Smooth muscle cell (in vitro differentiated cells): ENCODE results near the gene ISOC2. TPM values are rescaled to one million over a fixed set of nuclear protein-coding genes. Genes with fewer than 3 reads are reported as not detected.
A peak's percentile ranks its signal among the peaks of the same experiment; 100 is the strongest.

Source experiments
- DNase-seq: peaks from one replicate; lab custom pipeline; 2025; ENCODE audit not compliant: unreplicated experiment; lab: John Stamatoyannopoulos, UW
- H2AFZ ChIP-seq: fragments of 200-600 bp; sonication (generic); 2 replicates; pipeline ENCODE4 v1.6.0; 2016; ENCODE audit warnings: antibody characterized with exemption, low read depth, mild to moderate bottlenecking
- H3F3A ChIP-seq: fragments of 200-600 bp; sonication (generic); 2 replicates; pipeline ENCODE4 v1.6.0; 2017; ENCODE audit warnings: antibody characterized with exemption, low read depth
- H3K27ac ChIP-seq: fragments of 200-600 bp; sonication (generic); 2 replicates; pipeline ENCODE4 v1.5.1; 2016; ENCODE audit warnings: low read depth, mild to moderate bottlenecking
- H3K27me3 ChIP-seq: fragments of 200-600 bp; sonication (generic); 2 replicates; pipeline ENCODE4 v1.6.1; 2016; ENCODE audit warnings: low read depth, mild to moderate bottlenecking
- H3K36me3 ChIP-seq: fragments of 200-600 bp; sonication (generic); 2 replicates; pipeline ENCODE4 v1.5.1; 2016; ENCODE audit warnings: low read depth
- H3K4me1 ChIP-seq: fragments of 200-600 bp; sonication (generic); 2 replicates; pipeline ENCODE4 v1.5.1; 2016; ENCODE audit warnings: low read depth
- H3K4me2 ChIP-seq: fragments of 200-600 bp; sonication (generic); 2 replicates; pipeline ENCODE4 v1.6.0; 2016; ENCODE audit warnings: mild to moderate bottlenecking
- H3K4me3 ChIP-seq: fragments of 200-600 bp; sonication (generic); 2 replicates; pipeline ENCODE4 v1.5.1; 2016; ENCODE audit warnings: mild to moderate bottlenecking
- H3K79me2 ChIP-seq: fragments of 200-600 bp; sonication (generic); 2 replicates; pipeline ENCODE4 v1.6.0; 2016; ENCODE audit warnings: low read depth, mild to moderate bottlenecking
- H3K9ac ChIP-seq: fragments of 200-600 bp; sonication (generic); 2 replicates; pipeline ENCODE4 v1.6.0; 2016; ENCODE audit warnings: low read depth
- H3K9me3 ChIP-seq: fragments of 200-600 bp; sonication (generic); replicated peaks from 2 replicates; pipeline ENCODE4 v1.5.1; 2016; ENCODE audit warnings: low read depth
- H4K20me1 ChIP-seq: fragments of 200-600 bp; sonication (generic); 2 replicates; pipeline ENCODE4 v1.6.0; 2016; ENCODE audit warnings: low read depth
- CTCF ChIP-seq: fragments of 200-600 bp; sonication (generic); IDR thresholded peaks from 2 replicates; pipeline ENCODE4 v1.5.1; 2017; ENCODE audit warnings: borderline replicate concordance, mild to moderate bottlenecking, antibody characterized with exemption; ENCODE audit not compliant: insufficient read depth, poor library complexity, severe bottlenecking
- WGBS: methylation state at CpG from one replicate; pipeline ENCODE4 v1.1.7; 2016; ENCODE audit warnings: low lambda C conversion rate; 5-methylcytosine and 5-hydroxymethylcytosine counted together
- polyA plus RNA-seq: library from polyadenylated mRNA; unstranded; fragments of >200 nt; fragmentation: Nextera tagmentation; extraction: Ambion mirVana; gene quantifications from 2 replicates; pipeline ENCODE4 v1.2.1, GENCODE V29; 2016
- total RNA-seq: library from RNA; depleted of rRNA; stranded (reverse); fragments of >200 nt; gene quantifications from 2 replicates; pipeline ENCODE4 v1.2.3, GENCODE V29; 2014

ISOC2 gene
- total and polyA plus RNA-seq, 2 experiments from 2014 or later: 56.5 to 61.4 TPM

- H3K9me3 ChIP-seq: no peaks in the 10 kb centered on the region
- H3K36me3 ChIP-seq: no peaks in the 10 kb centered on the region
- H4K20me1 ChIP-seq: no peaks in the 10 kb centered on the region
- no peak for DNase-seq
- no peak overlapping the region for H3K27ac ChIP-seq
- H2AFZ ChIP-seq: no peak overlapping the region
- no peaks in the 10 kb centered on the region for H3F3A ChIP-seq
- no peak for TF ChIP-seq CTCF
- H3K4me3 ChIP-seq: peak overlapping the region; percentile 67
- no peak overlapping the region for H3K9ac ChIP-seq
- peaks cover 16% of the 10 kb centered on the region for H3K4me1 ChIP-seq
- H3K79me2 ChIP-seq: peaks cover 19% of the 10 kb centered on the region
- no peaks in the 10 kb centered on the region for H3K27me3 ChIP-seq
- H3K4me2 ChIP-seq: peak overlapping the region; percentile 83
- 94% methylated on average over 13 of the region's 13 CpGs for WGBS
These were observed 16.5 kb upstream of the ISOC2 start for GRCh38 chr19:55477905-55478304.

- peak within 1 kb of the TSS; percentile 82 for H3K9ac ChIP-seq
- peak; percentile 96 for DNase-seq
- H2AFZ ChIP-seq: peak within 1 kb of the TSS; percentile 89
- TF ChIP-seq CTCF: no peak
- no peaks in the 10 kb centered on the region for H3K36me3 ChIP-seq
- no peaks in the 10 kb centered on the region for H4K20me1 ChIP-seq
- peaks cover 19% of the 10 kb centered on the region for H3K79me2 ChIP-seq
- WGBS: 2% methylated on average over 48 of the region's 61 CpGs
- H3K9me3 ChIP-seq: no peaks in the 10 kb centered on the region
- H3K27me3 ChIP-seq: no peaks in the 10 kb centered on the region
- no peaks in the 10 kb centered on the region for H3F3A ChIP-seq
- peak within 1 kb of the TSS; percentile 67 for H3K4me3 ChIP-seq
- peak within 1 kb of the TSS; percentile 83 for H3K4me2 ChIP-seq
- peaks cover 16% of the 10 kb centered on the region for H3K4me1 ChIP-seq
- H3K27ac ChIP-seq: peak within 1 kb of the TSS; percentile 89
These were observed 14.8 kb upstream of the ISOC2 start, which contains the start of gene ZNF628 for GRCh38 chr19:55476100-55476775. ZNF628 (plus strand) TSS chr19:55476617; CDS start chr19:55479911, 3,294 bp downstream.

GRCh38 chr19:55474269-55475265 lies 13.1 kb upstream of the ISOC2 start:
- Histone ChIP-seq H3K4me3 (no peak overlapping the region), H2AFZ (no peak overlapping the region), H3F3A (no peaks in the 10 kb centered on the region), H3K79me2 (peaks cover 19% of the 10 kb centered on the region), H3K9me3 (no peaks in the 10 kb centered on the region), H3K36me3 (no peaks in the 10 kb centered on the region), H3K4me1 (peaks cover 16% of the 10 kb centered on the region), H3K9ac (no peak overlapping the region), H3K27me3 (no peaks in the 10 kb centered on the region), H3K4me2 (no peak overlapping the region), H3K27ac (peak overlapping the region; percentile 47), H4K20me1 (no peaks in the 10 kb centered on the region)
- no peak for DNase-seq
- no peak for TF ChIP-seq CTCF
- 84% methylated on average over 19 of the region's 19 CpGs for WGBS
